T-helper 1 cell (primary cell): Measurements from ENCODE around the gene ARHGEF18.

Experiments
- DNase-seq, 5 donors: peaks; one replicate each; pipeline ENCODE4 v3.0.0-alpha.2; 2012 to 2020

Gene ARHGEF18

GRCh38 chr19:7386308-7386707, 37.6 kb downstream of the ARHGEF18 start:
- DNase-seq, result peak in 1 of 5 donors; percentile 22

DNA sequence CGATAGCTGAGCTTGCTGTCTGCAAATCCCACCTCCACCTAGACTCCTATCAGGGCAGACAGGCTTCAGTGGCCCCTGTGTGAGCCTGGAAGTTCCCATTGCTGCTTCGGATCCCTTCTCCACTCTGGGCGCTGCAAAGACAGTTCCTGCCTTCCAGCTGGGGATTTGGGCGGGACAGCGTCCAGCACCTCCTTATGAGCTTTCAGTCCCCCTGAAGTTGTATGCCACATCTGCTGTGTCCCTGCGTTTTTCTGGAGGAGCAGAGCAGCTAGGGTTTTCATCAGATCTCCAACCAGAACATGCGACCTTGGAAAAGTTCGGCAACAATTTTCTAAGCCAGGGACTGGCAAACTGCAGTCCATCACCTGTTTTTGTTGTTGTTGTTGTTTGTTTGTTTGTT, 38.0 kb downstream of the ARHGEF18 start:
- DNase-seq, result no peak

GRCh38 chr19:7391218-7391670, 42.5 kb downstream of the ARHGEF18 start:
- no peak for DNase-seq

DNA sequence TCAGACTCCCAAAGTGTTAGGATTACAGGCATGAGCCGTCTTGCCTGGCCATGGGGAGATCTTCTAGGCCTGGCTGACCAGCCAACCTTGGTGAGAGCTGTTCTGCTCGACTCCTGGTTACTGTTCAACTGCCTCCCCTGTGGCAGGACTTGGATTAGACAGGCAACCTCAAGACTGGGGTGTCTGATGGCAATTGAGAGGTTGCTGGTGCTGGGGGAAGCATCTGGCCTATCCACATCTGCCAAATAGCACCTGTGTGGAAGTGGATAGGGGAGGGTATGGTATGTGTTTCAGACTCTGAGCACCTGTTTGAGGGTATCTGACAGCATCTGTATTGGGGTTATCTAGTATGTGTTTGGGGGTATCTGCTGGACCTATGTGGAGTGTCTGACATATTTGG, 44.7 kb downstream of the ARHGEF18 start:
- no peak for DNase-seq

- DNase-seq, result no peak
Measured at GRCh38 chr19:7393939-7394730, 45.4 kb downstream of the ARHGEF18 start.

DNA sequence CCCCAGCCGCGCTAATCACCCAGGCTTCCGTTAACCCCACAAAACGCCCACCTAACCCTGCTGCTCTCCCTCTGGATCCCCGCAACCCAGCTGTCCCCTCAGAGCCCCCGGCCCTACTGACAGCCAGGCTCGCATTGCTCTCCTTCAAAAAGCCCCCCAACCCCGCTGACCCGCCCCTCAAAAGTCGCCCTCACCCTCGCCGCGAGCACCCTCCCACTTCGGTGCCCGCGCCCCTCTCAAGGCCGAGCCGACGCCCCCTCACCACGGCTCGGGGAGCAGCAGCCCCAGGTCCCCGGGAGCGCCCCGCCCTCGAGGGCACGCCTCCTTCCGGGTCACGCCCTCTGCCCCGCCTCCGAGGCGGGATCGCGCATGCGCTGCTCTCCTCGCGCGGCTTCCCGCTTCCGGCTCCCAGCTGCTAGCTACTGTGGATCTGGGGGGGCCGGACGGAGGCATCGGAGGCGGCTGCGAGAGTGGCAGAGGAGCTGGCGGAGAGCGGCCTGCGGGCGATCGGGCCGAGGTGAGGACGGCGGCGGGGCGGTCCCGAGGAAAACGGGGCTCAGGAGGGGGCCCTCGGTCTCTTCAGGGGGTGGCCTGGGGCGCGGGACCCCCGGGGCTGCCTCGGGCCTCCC, 46.1 kb downstream of the ARHGEF18 start:
- peak; percentile 78 to 89 (median 85) for DNase-seq

DNA sequence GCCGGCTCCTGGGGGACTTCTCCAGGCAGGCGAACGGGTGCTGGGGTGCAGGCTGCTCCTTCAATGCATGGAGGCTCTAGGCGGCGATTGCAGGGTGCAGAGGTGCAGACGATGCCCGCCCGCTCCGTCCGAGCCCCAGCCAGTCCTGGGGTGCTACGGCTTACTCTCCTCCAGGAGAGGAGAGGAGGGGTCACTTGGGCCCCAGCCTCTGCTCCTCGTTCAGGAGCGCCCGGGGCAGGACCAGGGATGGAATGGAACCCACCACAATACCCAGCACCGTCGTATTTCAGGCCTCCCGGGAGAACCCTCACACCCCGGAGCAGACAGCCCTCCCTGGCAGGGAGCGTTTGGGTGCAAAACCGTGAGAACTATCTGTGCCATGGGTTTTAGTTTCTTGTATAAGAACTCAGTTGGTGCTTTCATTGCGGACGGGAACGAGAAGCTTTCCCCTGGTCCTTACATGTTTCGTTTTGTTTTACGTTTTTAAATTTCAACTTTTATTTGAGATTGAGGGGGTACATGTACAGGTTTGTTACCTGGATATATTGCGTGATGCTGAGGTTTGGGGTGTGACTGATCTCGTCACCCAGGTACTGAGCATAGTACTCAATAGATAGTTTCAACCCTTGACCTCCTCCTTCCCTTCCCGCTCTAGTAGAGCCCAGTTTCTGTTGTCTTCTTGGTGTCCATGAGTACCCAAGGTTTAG, 46.8 kb downstream of the ARHGEF18 start:
- no peak for DNase-seq

DNA sequence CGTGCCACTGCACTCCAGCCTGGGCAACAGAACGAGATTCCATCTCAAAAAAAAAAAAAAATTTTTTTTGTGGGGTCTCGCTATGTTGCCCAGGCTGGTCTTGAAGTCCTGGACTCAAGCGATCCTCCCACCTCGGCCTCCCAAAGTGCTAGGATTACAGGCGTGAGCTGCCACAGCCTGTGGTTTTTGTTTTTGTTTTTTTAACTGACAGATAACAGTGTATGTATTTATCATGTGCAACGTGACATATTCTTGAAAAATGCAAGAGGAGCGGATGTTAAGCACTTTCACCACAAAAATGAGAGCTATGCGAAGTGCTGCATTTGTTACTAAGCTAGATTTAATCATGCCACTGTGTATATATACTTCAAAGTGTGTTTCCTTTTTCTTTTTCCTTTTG, 49.0 kb downstream of the ARHGEF18 start:
- DNase-seq, result no peak
